ENCODE data around the gene SHC4.

DNA sequence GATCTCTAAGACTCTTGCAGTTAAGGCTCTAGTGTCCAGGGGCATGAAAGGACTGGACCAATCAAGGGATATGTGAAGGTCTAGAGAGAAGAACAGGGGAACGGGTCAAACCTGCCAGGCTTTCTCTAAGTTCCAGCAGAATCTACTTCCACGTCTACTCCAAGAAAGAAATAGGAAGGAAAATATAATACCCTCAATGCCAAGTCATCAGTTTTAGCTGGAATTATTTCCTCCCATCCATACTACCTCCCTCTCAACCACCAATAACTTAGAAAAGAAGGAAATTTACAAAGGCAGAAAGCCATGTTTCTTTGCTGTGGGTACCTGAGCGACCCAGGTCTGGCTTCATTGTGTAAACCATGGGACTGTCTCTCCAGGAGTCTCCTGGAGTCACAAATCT lies 7.8 kb downstream of the SHC4 start:
- TF ChIP-seq NFE2L1 (tag; IDR thresholded peaks at IDR 0.05; ENCODE audit: borderline replicate concordance, low read depth) (no peak), BACH1 (tag; IDR thresholded peaks at IDR 0.05) (no peak), SP1 (CRISPR knock-in tag; IDR thresholded peaks at IDR 0.05) (no peak), NR2F6 (CRISPR knock-in tag; IDR thresholded peaks at IDR 0.05) (no peak), ZNF175 (CRISPR knock-in tag; IDR thresholded peaks at IDR 0.05; ENCODE audit: low read depth) (no peak), EGR1 (conservative IDR thresholded peaks at IDR 0.05) (no peak), IRF2 (CRISPR knock-in tag; IDR thresholded peaks at IDR 0.05) (no peak), CC2D1A (IDR thresholded peaks at IDR 0.05) (no peak), TAF1 (IDR thresholded peaks at IDR 0.05; ENCODE audit: control insufficient read depth, extremely low read depth, insufficient read depth, low read length, severe bottlenecking) (no peak), NFYB (IDR thresholded peaks at IDR 0.05; ENCODE audit: extremely low read depth, insufficient read length) (no peak)
- TF ChIP-seq, protein P1, sequence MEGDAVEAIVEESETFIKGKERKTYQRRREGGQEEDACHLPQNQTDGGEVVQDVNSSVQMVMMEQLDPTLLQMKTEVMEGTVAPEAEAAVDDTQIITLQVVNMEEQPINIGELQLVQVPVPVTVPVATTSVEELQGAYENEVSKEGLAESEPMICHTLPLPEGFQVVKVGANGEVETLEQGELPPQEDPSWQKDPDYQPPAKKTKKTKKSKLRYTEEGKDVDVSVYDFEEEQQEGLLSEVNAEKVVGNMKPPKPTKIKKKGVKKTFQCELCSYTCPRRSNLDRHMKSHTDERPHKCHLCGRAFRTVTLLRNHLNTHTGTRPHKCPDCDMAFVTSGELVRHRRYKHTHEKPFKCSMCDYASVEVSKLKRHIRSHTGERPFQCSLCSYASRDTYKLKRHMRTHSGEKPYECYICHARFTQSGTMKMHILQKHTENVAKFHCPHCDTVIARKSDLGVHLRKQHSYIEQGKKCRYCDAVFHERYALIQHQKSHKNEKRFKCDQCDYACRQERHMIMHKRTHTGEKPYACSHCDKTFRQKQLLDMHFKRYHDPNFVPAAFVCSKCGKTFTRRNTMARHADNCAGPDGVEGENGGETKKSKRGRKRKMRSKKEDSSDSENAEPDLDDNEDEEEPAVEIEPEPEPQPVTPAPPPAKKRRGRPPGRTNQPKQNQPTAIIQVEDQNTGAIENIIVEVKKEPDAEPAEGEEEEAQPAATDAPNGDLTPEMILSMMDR (IDR thresholded peaks at IDR 0.05 in 2 of 3, conservative IDR thresholded peaks at IDR 0.05 in 1 of 3; ENCODE audit: insufficient read depth in 2 of 3, low read depth in 1 of 3, low read length in 3 of 3), result no peak
- TF ChIP-seq, protein P2, sequence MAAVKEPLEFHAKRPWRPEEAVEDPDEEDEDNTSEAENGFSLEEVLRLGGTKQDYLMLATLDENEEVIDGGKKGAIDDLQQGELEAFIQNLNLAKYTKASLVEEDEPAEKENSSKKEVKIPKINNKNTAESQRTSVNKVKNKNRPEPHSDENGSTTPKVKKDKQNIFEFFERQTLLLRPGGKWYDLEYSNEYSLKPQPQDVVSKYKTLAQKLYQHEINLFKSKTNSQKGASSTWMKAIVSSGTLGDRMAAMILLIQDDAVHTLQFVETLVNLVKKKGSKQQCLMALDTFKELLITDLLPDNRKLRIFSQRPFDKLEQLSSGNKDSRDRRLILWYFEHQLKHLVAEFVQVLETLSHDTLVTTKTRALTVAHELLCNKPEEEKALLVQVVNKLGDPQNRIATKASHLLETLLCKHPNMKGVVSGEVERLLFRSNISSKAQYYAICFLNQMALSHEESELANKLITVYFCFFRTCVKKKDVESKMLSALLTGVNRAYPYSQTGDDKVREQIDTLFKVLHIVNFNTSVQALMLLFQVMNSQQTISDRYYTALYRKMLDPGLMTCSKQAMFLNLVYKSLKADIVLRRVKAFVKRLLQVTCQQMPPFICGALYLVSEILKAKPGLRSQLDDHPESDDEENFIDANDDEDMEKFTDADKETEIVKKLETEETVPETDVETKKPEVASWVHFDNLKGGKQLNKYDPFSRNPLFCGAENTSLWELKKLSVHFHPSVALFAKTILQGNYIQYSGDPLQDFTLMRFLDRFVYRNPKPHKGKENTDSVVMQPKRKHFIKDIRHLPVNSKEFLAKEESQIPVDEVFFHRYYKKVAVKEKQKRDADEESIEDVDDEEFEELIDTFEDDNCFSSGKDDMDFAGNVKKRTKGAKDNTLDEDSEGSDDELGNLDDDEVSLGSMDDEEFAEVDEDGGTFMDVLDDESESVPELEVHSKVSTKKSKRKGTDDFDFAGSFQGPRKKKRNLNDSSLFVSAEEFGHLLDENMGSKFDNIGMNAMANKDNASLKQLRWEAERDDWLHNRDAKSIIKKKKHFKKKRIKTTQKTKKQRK (IDR thresholded peaks at IDR 0.05; ENCODE audit: borderline replicate concordance, low read depth, low read length), result no peak
- TF ChIP-seq, protein P3, sequence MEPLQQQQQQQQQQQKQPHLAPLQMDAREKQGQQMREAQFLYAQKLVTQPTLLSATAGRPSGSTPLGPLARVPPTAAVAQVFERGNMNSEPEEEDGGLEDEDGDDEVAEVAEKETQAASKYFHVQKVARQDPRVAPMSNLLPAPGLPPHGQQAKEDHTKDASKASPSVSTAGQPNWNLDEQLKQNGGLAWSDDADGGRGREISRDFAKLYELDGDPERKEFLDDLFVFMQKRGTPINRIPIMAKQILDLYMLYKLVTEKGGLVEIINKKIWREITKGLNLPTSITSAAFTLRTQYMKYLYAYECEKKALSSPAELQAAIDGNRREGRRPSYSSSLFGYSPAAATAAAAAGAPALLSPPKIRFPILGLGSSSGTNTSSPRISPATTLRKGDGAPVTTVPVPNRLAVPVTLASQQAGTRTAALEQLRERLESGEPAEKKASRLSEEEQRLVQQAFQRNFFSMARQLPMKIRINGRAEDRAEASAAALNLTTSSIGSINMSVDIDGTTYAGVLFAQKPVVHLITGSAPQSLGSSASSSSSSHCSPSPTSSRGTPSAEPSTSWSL (CRISPR knock-in tag; IDR thresholded peaks at IDR 0.05; ENCODE audit: borderline replicate concordance), result no peak
- TF ChIP-seq, protein P4, sequence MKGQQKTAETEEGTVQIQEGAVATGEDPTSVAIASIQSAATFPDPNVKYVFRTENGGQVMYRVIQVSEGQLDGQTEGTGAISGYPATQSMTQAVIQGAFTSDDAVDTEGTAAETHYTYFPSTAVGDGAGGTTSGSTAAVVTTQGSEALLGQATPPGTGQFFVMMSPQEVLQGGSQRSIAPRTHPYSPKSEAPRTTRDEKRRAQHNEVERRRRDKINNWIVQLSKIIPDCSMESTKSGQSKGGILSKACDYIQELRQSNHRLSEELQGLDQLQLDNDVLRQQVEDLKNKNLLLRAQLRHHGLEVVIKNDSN (CRISPR knock-in tag; IDR thresholded peaks at IDR 0.05), result no peak

Data from K562 (cell line).